Trophoblast cell (in vitro differentiated cells and primary cell): ENCODE results near the gene SNCG.
"Not testable (repeated sequence)": the region's sequence is repeated elsewhere in the genome, so short reads cannot be mapped to it uniquely, and the experiment has no call there.

Experiments
- DNase-seq, 2 donors: peaks; one replicate each; pipeline ENCODE4 v3.0.0-alpha.2; 2016
- H2AFZ ChIP-seq: 2 replicates; pipeline ENCODE4 v1.6.1; 2013; ENCODE audit warnings: low read length, moderate library complexity, mild to moderate bottlenecking; ENCODE audit not compliant: insufficient read depth, poor library complexity
- H2AK5ac ChIP-seq: 2 replicates; pipeline ENCODE4 v1.6.1; 2013; ENCODE audit warnings: mild to moderate bottlenecking, low read length
- H2BK120ac ChIP-seq: 2 replicates; pipeline ENCODE4 v1.6.1; 2013; ENCODE audit warnings: low read length, mild to moderate bottlenecking, moderate library complexity; ENCODE audit not compliant: insufficient read depth, poor library complexity
- H2BK12ac ChIP-seq: 2 replicates; pipeline ENCODE4 v1.6.1; 2013; ENCODE audit warnings: mild to moderate bottlenecking, low read length, moderate library complexity
- H2BK5ac ChIP-seq: 2 replicates; pipeline ENCODE4 v1.6.1; 2013; ENCODE audit warnings: low read length, low read depth, moderate library complexity, mild to moderate bottlenecking; ENCODE audit not compliant: poor library complexity
- H3K14ac ChIP-seq: 2 replicates; pipeline ENCODE4 v1.6.1; 2013; ENCODE audit warnings: mild to moderate bottlenecking, low read length
- H3K18ac ChIP-seq: 2 replicates; pipeline ENCODE4 v1.6.1; 2013; ENCODE audit warnings: mild to moderate bottlenecking, low read length
- H3K23ac ChIP-seq: 2 replicates; pipeline ENCODE4 v1.6.1; 2013; ENCODE audit warnings: low read length
- H3K27ac ChIP-seq: 2 replicates; pipeline ENCODE4 v1.5.1; 2013; ENCODE audit warnings: low read depth, mild to moderate bottlenecking, inconsistent platforms, low read length, moderate library complexity
- H3K27me3 ChIP-seq: 2 replicates; pipeline ENCODE4 v1.6.1; 2013; ENCODE audit warnings: inconsistent platforms, mild to moderate bottlenecking, low read length, moderate library complexity; ENCODE audit not compliant: insufficient read depth
- H3K36me3 ChIP-seq, 2 experiments: 1 replicate in 1 of 2; 2 replicates in 1 of 2; pipeline ENCODE4 v1.6.1; 2013; ENCODE audit warnings: low read length in 2 of 2, mild to moderate bottlenecking in 2 of 2, moderate library complexity in 1 of 2; ENCODE audit not compliant: insufficient read depth in 2 of 2, control insufficient read depth in 1 of 2
- H3K4ac ChIP-seq: 2 replicates; pipeline ENCODE4 v1.6.1; 2013; ENCODE audit warnings: low read depth, mild to moderate bottlenecking, low read length, moderate library complexity
- H3K4me1 ChIP-seq, 2 experiments: 1 replicate in 1 of 2; 2 replicates in 1 of 2; pipeline ENCODE4 v1.6.1; 2013; ENCODE audit warnings: low read length in 2 of 2, mild to moderate bottlenecking in 2 of 2, moderate library complexity in 1 of 2; ENCODE audit not compliant: insufficient read depth in 2 of 2, control insufficient read depth in 1 of 2
- H3K4me2 ChIP-seq: 2 replicates; pipeline ENCODE4 v1.6.1; 2013; ENCODE audit warnings: inconsistent platforms, mild to moderate bottlenecking, low read length, moderate library complexity
- H3K4me3 ChIP-seq: 2 replicates; pipeline ENCODE4 v1.5.1; 2013; ENCODE audit warnings: mild to moderate bottlenecking, low read depth, low read length, inconsistent platforms
- H3K79me1 ChIP-seq: one replicate; pipeline ENCODE4 v1.6.1; 2013; ENCODE audit warnings: low read length
- H3K79me2 ChIP-seq: 2 replicates; pipeline ENCODE4 v1.6.1; 2013; ENCODE audit warnings: low read length, mild to moderate bottlenecking; ENCODE audit not compliant: control insufficient read depth, insufficient read depth, poor library complexity
- H3K9ac ChIP-seq: 2 replicates; pipeline ENCODE4 v1.6.1; 2013; ENCODE audit warnings: mild to moderate bottlenecking, low read length
- H3K9me3 ChIP-seq: 2 replicates; pipeline ENCODE4 v1.6.1; 2013; ENCODE audit warnings: low read depth, mild to moderate bottlenecking, control low read depth, inconsistent platforms, low read length; ENCODE audit not compliant: insufficient read depth
- H4K12ac ChIP-seq: 2 replicates; pipeline ENCODE4 v1.6.1; 2013; ENCODE audit warnings: low read depth, mild to moderate bottlenecking, low read length, moderate library complexity
- H4K8ac ChIP-seq: 2 replicates; pipeline ENCODE4 v1.6.1; 2013; ENCODE audit warnings: low read depth, mild to moderate bottlenecking, low read length, moderate library complexity
- H4K91ac ChIP-seq: one replicate; pipeline ENCODE4 v1.6.1; 2013; ENCODE audit warnings: low read depth, mild to moderate bottlenecking, low read length, moderate library complexity
- WGBS: extraction: QIAGEN DNeasy Blood & Tissue Kit; methylation state at CpG from one replicate; pipeline ENCODE4 v1.1.7; 2013; ENCODE audit warnings: missing lambda C conversion rate; ENCODE audit not compliant: insufficient read length, insufficient coverage; ENCODE audit errors: extremely low coverage; 5-methylcytosine and 5-hydroxymethylcytosine counted together

Gene SNCG

DNA sequence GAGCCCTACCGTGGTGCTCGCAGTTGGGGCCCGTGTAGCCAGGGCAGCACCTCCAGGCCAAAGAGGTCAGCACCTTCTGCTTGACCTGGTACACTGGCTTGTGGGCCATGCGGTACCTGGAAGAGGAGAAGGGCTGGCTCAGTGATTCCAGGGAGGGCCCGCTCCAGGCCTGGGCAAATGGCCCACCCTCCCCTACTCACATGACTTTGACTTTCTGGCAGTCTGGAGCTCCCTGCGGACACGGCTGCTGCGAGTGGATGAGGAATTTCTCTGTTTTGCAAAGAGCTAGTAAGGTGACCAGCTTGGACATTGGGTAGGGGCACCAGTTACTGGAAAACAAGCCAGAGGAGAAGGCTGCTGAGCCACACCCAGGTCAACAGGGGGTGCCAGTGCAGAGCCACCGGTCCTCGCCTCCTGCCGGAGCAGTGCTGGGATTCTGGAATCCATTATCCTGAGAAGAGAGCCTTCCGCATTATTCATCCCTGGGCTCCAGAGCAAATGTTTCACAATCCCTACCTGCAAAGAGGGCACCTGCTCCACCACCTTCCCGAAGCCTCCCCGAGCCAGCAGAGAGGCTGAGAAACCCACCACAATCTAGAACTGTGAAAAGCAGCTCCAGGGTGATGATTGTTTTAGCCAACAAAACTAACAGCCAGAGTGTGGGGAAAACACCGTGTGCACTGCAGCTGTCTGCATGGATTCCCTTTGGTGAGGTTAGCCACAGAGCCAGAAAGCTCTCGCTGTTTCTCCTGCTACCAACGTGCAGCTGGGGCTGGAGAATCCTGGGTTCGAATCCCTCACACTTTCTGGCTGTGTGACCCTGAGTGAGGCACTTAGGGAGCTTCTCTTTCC, 12.8 kb upstream of the SNCG start:
- Histone ChIP-seq H3K9me3 (peaks cover 6% of the 10 kb centered on the region), H3K4me1 (peaks cover 0 to 3% of the 10 kb centered on the region in 2 experiments), H2AFZ (no peak overlapping the region), H4K12ac (no peak overlapping the region), H3K9ac (no peak overlapping the region), H4K8ac (no peak overlapping the region), H2BK12ac (no peak overlapping the region), H4K91ac (no peak overlapping the region), H3K79me1 (no peaks in the 10 kb centered on the region), H2AK5ac (no peak overlapping the region), H3K27ac (no peak overlapping the region), H3K79me2 (no peaks in the 10 kb centered on the region), H3K23ac (no peak overlapping the region), H2BK5ac (no peak overlapping the region), H3K18ac (no peak overlapping the region), H3K4ac (no peak overlapping the region), H3K4me3 (no peak overlapping the region), H3K36me3 (no peaks in the 10 kb centered on the region), H3K14ac (no peak overlapping the region), H3K27me3 (no peaks in the 10 kb centered on the region), H2BK120ac (no peak overlapping the region), H3K4me2 (no peak overlapping the region)
- no CpG with 5 or more reads among the region's 18 CpGs for WGBS
- DNase-seq = peak; percentile 56 to 68

DNA sequence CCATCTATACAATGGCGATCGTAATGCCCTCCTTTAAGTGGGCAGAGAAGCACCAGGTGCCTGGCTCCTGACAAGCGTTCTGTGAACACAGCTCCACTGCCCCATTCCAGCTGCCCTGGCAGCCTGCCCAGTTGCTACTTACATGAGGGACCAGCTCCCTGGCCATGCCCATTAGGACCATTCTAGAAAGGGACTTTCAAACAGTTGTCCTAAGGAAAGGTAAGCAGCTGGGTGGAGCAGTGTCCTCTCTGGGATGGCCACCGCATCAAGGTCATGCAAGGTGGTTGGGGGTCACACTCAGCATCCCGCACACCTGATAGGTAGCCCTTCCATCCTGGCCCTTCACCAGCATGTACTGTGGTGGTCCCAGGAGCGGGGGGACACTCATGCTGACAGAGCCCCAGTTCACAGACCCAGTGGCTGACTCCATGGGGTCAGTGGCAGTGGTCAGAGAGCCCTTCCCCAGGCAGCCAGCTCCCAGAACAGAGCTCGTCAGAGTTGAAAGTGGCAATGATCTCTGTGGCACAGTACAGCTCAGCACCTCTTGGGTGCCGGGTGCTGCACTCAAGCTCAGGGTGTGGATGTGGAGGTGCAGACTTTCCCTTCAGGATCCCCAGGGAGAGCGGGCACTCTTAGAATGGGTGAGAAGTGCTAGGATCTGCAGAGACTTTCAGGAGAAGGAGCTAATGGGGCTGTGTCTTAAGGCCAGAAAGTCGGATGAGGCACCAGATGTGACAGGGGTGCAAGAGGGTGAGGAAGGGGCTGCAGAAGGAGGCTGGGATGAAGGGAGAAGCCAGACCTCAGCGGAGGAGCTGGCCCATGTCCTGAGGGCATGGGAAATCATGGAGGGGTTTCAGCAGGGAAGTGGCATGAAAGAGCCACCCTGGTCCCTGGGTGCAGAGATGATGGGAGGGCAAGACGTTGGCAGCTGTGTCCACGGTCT, 11.9 kb upstream of the SNCG start:
- Histone ChIP-seq H3K14ac (no peak overlapping the region), H2BK12ac (no peak overlapping the region), H3K4me1 (peaks cover 0 to 3% of the 10 kb centered on the region in 2 experiments), H3K18ac (no peak overlapping the region), H3K36me3 (no peaks in the 10 kb centered on the region), H3K79me1 (no peaks in the 10 kb centered on the region), H4K91ac (no peak overlapping the region), H3K27ac (no peak overlapping the region), H4K8ac (no peak overlapping the region), H3K4me2 (no peak overlapping the region), H2AFZ (no peak overlapping the region), H2BK120ac (no peak overlapping the region), H4K12ac (no peak overlapping the region), H3K4me3 (no peak overlapping the region), H3K9me3 (peaks cover 6% of the 10 kb centered on the region), H3K9ac (no peak overlapping the region), H3K27me3 (no peaks in the 10 kb centered on the region), H2BK5ac (no peak overlapping the region), H3K79me2 (no peaks in the 10 kb centered on the region), H2AK5ac (no peak overlapping the region), H3K4ac (no peak overlapping the region), H3K23ac (no peak overlapping the region)
- DNase-seq = no peak
- WGBS = no CpG with 5 or more reads among the region's 13 CpGs

DNA sequence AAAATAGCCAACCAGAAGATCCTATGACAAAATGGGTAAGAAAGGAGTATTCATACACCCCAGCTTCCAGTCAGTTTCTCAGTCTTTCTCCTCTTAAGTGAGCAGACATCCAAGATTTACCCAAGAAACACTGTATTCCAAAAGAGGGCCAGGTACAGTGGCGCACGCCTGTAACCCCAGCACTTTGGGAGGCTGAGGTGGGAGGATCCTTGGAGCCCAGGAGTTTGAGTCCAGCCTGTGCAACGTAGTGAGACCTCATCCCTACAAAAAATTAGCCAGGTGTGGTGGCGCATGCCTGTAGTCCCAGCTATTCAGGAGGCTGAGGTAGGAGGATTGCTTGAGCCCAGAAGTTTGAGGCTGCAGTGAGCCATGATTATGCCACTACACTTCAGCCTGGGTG, 10.6 kb upstream of the SNCG start:
- H2BK5ac ChIP-seq, H3K4me3 ChIP-seq, H2AK5ac ChIP-seq, H4K12ac ChIP-seq, H4K91ac ChIP-seq, H3K36me3 ChIP-seq, H3K9ac ChIP-seq, H3K18ac ChIP-seq, H3K9me3 ChIP-seq, H3K79me2 ChIP-seq, H3K27me3 ChIP-seq, H3K79me1 ChIP-seq, DNase-seq, H2BK120ac ChIP-seq, H2AFZ ChIP-seq, H4K8ac ChIP-seq, H3K4me1 ChIP-seq, H3K4ac ChIP-seq, H3K4me2 ChIP-seq, H3K23ac ChIP-seq, H3K14ac ChIP-seq, H2BK12ac ChIP-seq, H3K27ac ChIP-seq: not testable (repeated sequence)
- WGBS = no CpG with 5 or more reads among the region's 4 CpGs

DNA sequence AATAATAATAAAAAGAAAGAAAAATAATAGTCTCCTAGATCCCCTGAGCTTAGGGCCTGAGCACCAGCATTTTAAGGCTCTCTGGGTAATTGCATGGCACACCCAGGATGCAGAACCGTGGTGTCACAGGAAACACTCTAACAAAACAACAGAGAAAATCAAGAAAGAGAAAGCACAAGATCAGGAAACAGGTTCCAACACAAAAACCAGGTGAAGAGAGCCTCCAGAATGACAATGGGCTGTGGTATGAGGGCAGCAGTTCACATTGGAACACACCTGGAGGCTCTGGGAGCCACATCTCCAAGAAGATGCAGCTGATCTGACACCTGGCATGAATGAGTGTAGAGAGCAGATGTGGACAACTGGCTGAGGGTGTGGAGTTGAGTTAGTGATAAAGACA, 8.1 kb upstream of the SNCG start:
- H4K8ac ChIP-seq = no peak overlapping the region
- no peaks in the 10 kb centered on the region for H3K27me3 ChIP-seq
- H3K4me3 ChIP-seq = no peak overlapping the region
- H3K27ac ChIP-seq = no peak overlapping the region
- H3K23ac ChIP-seq = no peak overlapping the region
- peaks cover 2% of the 10 kb centered on the region for H3K79me2 ChIP-seq
- WGBS = no CpG with 5 or more reads among the region's 1 CpG
- no peak overlapping the region for H3K4me2 ChIP-seq
- H3K9ac ChIP-seq = no peak overlapping the region
- H2BK12ac ChIP-seq = no peak overlapping the region
- H4K12ac ChIP-seq = no peak overlapping the region
- no peak overlapping the region for H3K18ac ChIP-seq
- H3K36me3 ChIP-seq = no peaks in the 10 kb centered on the region
- no peak overlapping the region for H4K91ac ChIP-seq
- H3K9me3 ChIP-seq = peaks cover 15% of the 10 kb centered on the region
- no peak overlapping the region for H2BK120ac ChIP-seq
- no peak overlapping the region for H2AFZ ChIP-seq
- peaks cover 14 to 15% of the 10 kb centered on the region in 2 experiments for H3K4me1 ChIP-seq
- no peak overlapping the region for H2AK5ac ChIP-seq
- no peak overlapping the region for H3K4ac ChIP-seq
- no peak overlapping the region for H3K14ac ChIP-seq
- no peak for DNase-seq
- no peak overlapping the region for H2BK5ac ChIP-seq
- H3K79me1 ChIP-seq = peaks cover 6% of the 10 kb centered on the region
